HG03442 (cell line): ENCODE measurements around the gene SYNE2.

Source experiments
- ATAC-seq: cut with Tn5 transposase; IDR thresholded peaks from one replicate; pipeline ENCODE4 v1.9.1; 2021; ENCODE audit warnings: mild to moderate bottlenecking, moderate library complexity; ENCODE audit not compliant: unreplicated experiment

Gene SYNE2

GRCh38 chr14:63874223-63874622, 21.4 kb downstream of the SYNE2 start:
- no peak for ATAC-seq

DNA sequence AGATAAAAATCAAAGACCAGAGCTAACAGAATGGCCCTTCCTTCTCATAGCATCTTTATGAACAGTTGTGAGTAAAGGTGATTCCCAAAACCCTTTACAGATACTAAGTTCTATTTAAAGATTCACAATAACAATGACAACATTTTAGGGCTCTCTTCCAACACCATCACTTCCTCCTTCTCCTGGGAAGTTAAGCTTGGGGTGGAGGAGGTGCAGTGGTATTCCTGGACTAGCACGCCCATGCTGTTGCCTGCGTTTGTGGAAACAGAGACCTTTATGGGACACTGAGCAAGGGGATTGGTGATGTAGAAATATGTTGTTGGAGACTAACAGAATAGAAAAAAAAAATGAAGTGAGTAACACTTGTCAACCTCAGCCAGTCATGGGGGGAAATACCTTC, 22.5 kb downstream of the SYNE2 start:
- no peak for ATAC-seq

DNA sequence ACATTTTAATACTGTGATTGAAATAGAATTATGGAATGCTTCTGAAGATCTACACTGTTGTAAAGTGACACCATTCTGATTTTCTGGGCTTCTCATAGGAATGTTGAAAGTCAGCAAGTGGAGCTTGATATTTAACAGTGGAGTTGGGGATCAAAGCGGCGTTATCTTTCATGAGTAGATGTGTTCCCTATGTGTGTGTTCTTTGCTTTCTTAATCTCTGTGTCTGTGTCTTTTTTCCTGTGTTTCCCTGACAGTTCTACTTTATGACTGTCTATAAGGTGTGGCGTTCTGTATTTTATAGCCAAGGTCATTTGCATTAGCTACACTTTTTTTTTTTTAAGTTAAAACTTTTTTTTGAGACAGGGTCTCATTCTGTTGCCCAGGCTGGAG, 24.7 kb downstream of the SYNE2 start:
- no peak for ATAC-seq

DNA sequence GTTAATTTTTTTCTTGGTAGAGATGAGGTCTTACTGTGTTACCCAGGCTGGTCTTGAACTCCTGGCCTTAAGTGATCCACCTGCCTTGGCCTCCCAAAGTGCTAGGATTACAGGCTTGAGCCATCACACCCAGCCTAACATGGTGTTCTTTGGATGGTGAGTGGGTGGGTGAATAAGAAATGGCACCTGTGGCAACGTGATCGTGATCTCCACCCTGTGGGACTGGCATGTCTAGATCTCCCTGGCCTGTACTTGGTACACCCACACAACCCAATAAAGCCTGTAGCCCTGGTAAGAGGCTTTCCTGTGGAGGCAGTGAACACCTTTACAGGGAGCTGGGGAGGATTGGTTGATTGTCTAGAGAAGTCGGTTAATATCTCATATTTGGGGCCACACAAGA, 25.2 kb downstream of the SYNE2 start:
- ATAC-seq, result no peak

- ATAC-seq, result no peak
These were observed 26.0 kb downstream of the SYNE2 start for GRCh38 chr14:63878792-63879191.

GRCh38 chr14:63881926-63882325, 29.1 kb downstream of the SYNE2 start:
- ATAC-seq, result no peak

DNA sequence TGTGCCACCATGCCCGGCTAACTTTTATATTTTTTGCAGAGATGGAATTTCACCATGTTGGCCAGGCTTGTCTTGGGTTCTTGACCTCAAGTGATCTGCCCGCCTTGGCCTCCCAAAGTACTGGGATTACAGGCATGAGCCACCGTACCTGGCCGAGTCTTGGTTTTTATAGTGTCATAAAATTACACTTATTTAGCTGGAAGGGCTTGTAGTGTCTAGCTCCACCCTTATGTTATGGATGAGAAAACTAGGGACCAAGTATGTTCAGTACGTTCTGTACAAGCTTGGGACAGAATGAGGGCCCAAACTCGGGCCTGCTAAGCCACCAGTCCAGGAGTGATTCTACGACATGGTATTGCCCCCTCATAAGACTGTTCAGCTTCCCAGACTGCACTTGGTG, 35.1 kb downstream of the SYNE2 start:
- ATAC-seq, result no peak

GRCh38 chr14:63890553-63890952, 37.7 kb downstream of the SYNE2 start:
- ATAC-seq, result no peak

- ATAC-seq, result no peak
These were observed 38.6 kb downstream of the SYNE2 start for GRCh38 chr14:63891148-63891975.

- ATAC-seq, result no peak
These were observed 39.5 kb downstream of the SYNE2 start for GRCh38 chr14:63892265-63892664.

DNA sequence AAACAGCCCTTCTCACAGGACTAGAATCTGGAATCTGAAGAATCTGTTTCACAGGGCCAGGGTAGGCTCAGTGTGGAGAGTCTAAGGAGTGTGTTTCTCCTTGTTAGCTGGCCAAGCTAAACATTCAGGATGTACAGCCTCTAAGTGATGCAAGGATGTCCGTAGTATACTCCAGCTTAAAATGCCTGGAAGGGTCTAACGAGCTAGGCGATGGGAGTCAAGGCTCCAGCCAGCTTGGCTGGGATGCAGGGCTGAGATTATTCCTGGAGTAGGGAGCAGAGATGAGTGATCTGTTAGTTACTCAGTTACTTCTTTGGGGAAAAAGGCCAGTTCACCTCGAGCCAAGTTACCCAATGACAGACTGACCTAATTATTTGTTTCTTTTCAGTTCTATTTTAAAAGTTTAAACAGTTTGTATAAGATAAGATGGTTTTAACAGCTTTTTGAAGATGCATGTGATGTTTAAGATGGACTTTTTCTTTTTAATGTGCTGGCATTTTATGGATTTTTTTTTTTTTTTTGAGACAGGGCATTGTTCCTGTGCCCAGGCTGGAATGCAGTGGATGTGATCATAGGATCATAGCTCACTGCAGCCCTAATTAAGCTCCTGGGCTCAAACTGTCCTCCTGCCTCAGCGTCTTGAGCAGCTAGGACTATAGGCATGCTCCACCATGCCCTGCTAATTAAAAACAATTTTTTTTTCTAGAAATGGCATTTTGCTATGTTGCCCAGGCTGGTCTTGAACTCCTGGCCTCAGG, 41.1 kb downstream of the SYNE2 start:
- ATAC-seq, result no peak

DNA sequence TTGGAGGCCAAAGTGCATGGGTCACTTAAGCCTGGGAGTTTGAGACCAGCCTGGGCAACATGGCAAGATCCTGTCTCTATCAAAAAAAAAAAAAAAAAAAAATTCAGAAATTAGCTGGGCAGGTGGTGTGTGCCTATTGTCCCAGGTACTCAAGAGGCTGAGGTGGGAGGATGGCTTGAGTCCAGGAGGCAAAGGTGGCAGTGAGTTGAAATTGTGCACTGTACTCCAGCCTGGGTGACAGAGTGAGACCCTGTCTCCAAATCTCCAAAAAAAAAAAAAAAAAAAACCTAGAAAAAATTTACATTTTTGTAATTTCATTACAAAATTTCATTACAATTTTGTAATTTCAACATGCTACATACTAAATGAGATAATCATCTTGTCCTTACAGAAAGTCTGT, 42.7 kb downstream of the SYNE2 start:
- no peak for ATAC-seq

- ATAC-seq, result no peak
These were observed 43.5 kb downstream of the SYNE2 start for GRCh38 chr14:63896278-63896720.

- no peak for ATAC-seq
These were observed 44.9 kb downstream of the SYNE2 start for GRCh38 chr14:63897721-63898163.

DNA sequence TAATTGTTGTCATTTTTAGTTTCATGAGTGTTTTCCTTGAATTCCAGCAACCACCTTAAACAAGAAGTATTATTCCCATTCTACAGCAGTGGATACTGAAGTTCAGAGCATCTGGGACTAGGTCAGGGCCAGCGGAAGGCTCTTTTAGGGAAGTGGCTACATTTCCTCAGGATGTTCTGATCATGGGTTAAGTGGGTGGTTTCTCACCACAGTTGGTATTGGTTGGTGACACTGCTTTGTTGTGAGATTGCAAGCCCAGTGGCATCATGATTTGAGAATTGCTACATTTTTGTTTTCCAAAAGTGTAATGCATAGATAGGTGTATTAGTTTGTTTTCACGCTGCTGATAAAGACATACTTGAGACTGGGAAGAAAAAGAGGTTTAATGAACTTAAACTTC, 47.1 kb downstream of the SYNE2 start:
- no peak for ATAC-seq

DNA sequence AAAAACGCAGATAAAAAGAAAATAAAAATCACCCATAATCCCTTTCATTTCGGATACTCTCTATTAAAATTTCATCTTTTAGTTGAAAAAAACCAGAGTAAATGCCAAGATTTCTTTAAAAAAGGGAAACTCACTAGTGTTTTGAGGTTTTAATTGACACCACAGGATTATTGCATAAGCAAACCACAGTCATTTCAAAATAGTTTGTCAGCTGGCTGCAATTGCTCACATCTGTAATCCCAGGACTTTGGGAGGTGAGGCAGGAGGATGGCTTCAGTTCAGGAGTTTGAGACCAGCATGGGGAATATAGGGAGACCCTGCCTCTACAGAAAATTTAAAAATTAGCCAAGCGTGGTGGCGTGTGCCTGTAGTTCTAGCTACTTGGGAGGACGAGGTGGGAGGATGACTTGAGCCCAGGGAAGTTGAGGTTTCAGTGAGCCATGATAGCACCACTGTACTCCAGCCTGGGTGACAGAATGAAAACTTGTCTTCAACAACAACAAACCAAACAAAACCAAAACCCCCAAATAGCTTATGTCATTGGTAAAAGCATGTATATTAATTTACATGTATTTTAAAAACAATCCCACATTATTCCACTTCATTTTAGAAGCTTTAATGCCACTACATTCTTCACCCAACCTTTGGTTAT, 48.8 kb downstream of the SYNE2 start:
- ATAC-seq, result no peak

GRCh38 chr14:63902375-63902976, 49.7 kb downstream of the SYNE2 start:
- ATAC-seq, result no peak

GRCh38 chr14:63904724-63905123, 51.9 kb downstream of the SYNE2 start:
- no peak for ATAC-seq

DNA sequence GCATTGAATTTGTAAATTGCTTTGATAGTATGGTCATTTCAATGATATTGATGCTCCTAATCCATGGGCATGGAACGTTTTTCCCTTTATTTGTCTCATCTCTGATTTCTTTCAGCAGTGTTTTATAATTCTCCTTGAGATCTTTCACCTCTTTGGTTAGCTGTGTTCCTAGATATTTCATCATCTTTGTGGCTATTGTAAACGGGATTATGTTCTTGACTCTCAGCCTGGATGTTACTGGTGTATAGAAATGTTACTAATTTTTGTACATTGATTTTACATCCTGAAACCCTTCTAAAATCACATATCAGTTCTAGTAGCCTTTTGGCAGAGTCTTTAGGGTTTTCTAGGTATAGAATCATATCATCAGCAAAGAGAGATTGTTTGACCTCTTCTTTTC, 52.6 kb downstream of the SYNE2 start:
- ATAC-seq, result no peak

GRCh38 chr14:63908667-63909264, 56.0 kb downstream of the SYNE2 start:
- ATAC-seq, result no peak

DNA sequence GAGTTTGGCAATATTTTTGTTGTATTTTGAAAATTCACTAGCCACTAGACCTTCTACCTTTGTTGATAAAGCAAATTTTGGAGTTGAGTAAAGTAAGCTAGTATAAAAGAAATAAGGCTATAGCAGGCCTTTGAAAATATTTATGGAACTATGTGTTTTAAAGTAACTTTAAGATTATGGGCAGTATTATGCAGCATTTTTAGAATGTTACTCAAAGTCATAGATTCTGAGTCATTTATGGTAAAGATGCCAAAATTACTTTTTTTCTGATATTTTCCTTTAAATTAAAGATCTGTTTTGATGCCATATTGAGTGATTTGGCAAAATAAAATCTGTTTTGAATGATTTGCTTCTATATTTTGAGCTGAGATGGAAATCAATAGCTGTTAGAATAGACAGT, 57.2 kb downstream of the SYNE2 start:
- no peak for ATAC-seq
